H4 (cell line): ENCODE data around the gene SHISA4. TPM values are rescaled to one million over a fixed set of nuclear protein-coding genes. Genes with fewer than 3 reads are reported as not detected.
"Not testable (repeated sequence)": the region's sequence is repeated elsewhere in the genome, so short reads cannot be mapped to it uniquely, and the experiment has no call there.

ENCODE experiments used
- DNase-seq: peaks from one replicate; pipeline ENCODE4 v3.0.0-alpha.2; 2015; ENCODE audit warnings: low spot score
- total RNA-seq: library from RNA; depleted of rRNA; stranded (reverse); fragments of >200 nt; shearing (Covaris generic); gene quantifications from 2 replicates; pipeline ENCODE4 v1.2.3, GENCODE V29; 2014

The SHISA4 gene
- total RNA-seq, 1 experiment from 2014 or later, result 46.3 TPM

- DNase-seq, result no peak
Measured at GRCh38 chr1:201898240-201898894, 9.7 kb downstream of the SHISA4 start.

- DNase-seq, result no peak
Measured at GRCh38 chr1:201898992-201899391, 10.3 kb downstream of the SHISA4 start.

GRCh38 chr1:201899683-201900429 is 11.2 kb downstream of the SHISA4 start:
- DNase-seq, result no peak

- no peak for DNase-seq
Measured at GRCh38 chr1:201900476-201900875, 11.8 kb downstream of the SHISA4 start.

GRCh38 chr1:201901036-201901435 is 12.3 kb downstream of the SHISA4 start:
- not testable (repeated sequence) for DNase-seq

- DNase-seq, result no peak
Measured at GRCh38 chr1:201902198-201902597, 13.5 kb downstream of the SHISA4 start.

GRCh38 chr1:201903135-201903534 is 14.4 kb downstream of the SHISA4 start:
- no peak for DNase-seq

GRCh38 chr1:201904579-201904978 is 15.9 kb downstream of the SHISA4 start:
- no peak for DNase-seq

- DNase-seq, result no peak
Measured at GRCh38 chr1:201905234-201905890, 16.7 kb downstream of the SHISA4 start.

GRCh38 chr1:201906336-201906735 is 17.6 kb downstream of the SHISA4 start:
- DNase-seq, result no peak

- no peak for DNase-seq
Measured at GRCh38 chr1:201907621-201908020, 18.9 kb downstream of the SHISA4 start.

- no peak for DNase-seq
Measured at GRCh38 chr1:201911826-201912571, 23.3 kb downstream of the SHISA4 start.

GRCh38 chr1:201912832-201913231 is 24.1 kb downstream of the SHISA4 start:
- DNase-seq, result no peak

- DNase-seq, result no peak
Measured at GRCh38 chr1:201914456-201915235, 25.9 kb downstream of the SHISA4 start.

- DNase-seq, result peak; percentile 92
Measured at GRCh38 chr1:201916649-201917249, 28.1 kb downstream of the SHISA4 start.

GRCh38 chr1:201917362-201918033 is 28.8 kb downstream of the SHISA4 start:
- DNase-seq, result peak; percentile 77

- no peak for DNase-seq
Measured at GRCh38 chr1:201918343-201918742, 29.6 kb downstream of the SHISA4 start.

GRCh38 chr1:201921952-201922558 is 33.4 kb downstream of the SHISA4 start:
- no peak for DNase-seq

GRCh38 chr1:201925301-201925567 is 36.5 kb downstream of the SHISA4 start:
- no peak for DNase-seq

GRCh38 chr1:201925981-201926645 is 37.4 kb downstream of the SHISA4 start:
- DNase-seq, result no peak
